Measurements from ENCODE around the gene ITPR1. TPM values are rescaled to one million over a fixed set of nuclear protein-coding genes. Genes with fewer than 3 reads are reported as not detected.

ITPR1 gene
- polyA plus RNA-seq, 1 of the 3 experiments (the other 2 are of a cell fraction) = 5.9 TPM

- TF ChIP-seq NFIC (IDR thresholded peaks at IDR 0.05; ENCODE audit: borderline replicate concordance) (no peak), USF2 (IDR thresholded peaks at IDR 0.05; ENCODE audit: borderline replicate concordance, low read depth, low read length) (no peak)
Observed at GRCh38 chr3:4766263-4766662, 273.1 kb downstream of the ITPR1 start (continued).

GRCh38 chr3:4766716-4767499 lies 273.8 kb downstream of the ITPR1 start:
- DNase-seq = no peak
- H3K36me3 ChIP-seq (replicated peaks in 1 of 2; ENCODE audit: control insufficient read depth in 1 of 2, insufficient read depth in 2 of 2, low read length in 1 of 2) = peaks cover 0 to 5% of the 10 kb centered on the region in 2 experiments
- H3K79me2 ChIP-seq (ENCODE audit: insufficient read depth) = no peaks in the 10 kb centered on the region
- POLR2A ChIA-PET = no interaction called here
- H3K4me3 ChIP-seq (ENCODE audit: low read depth in 2 of 2, low read length in 1 of 2) = no peak overlapping the region
- 55% methylated on average over 6 of the region's 6 CpGs for WGBS (ENCODE audit: low lambda C conversion rate)
- no peak overlapping the region for H3K27ac ChIP-seq (ENCODE audit: low read depth in 2 of 2, low read length in 1 of 2)
- H2AFZ ChIP-seq (ENCODE audit: low read depth) = no peak overlapping the region
- no peak for TF ChIP-seq YY1 (IDR thresholded peaks at IDR 0.05; ENCODE audit: low read depth)
- TF ChIP-seq ELF1 (IDR thresholded peaks at IDR 0.05) = no peak
- no peak for TF ChIP-seq TCF12 (IDR thresholded peaks at IDR 0.05)
- TF ChIP-seq FOXM1 (IDR thresholded peaks at IDR 0.05; ENCODE audit: low read depth) = no peak
- H4K20me1 ChIP-seq (ENCODE audit: insufficient read depth) = no peaks in the 10 kb centered on the region
- no peaks in the 10 kb centered on the region for H3F3A ChIP-seq (replicated peaks; ENCODE audit: insufficient read depth)
- no peak overlapping the region for H3K9ac ChIP-seq
- no peaks in the 10 kb centered on the region for H3K9me2 ChIP-seq
- no peaks in the 10 kb centered on the region; a peak in 1 of 4 replicates for H3K4me1 ChIP-seq (ENCODE audit: control insufficient read depth in 1 of 2, insufficient read depth in 2 of 2, low read depth in 1 of 2, low read length in 1 of 2)
- CTCF ChIA-PET = no interaction called here
- no peak overlapping the region for H3K4me2 ChIP-seq
- no peaks in the 10 kb centered on the region for H3K27me3 ChIP-seq (ENCODE audit: insufficient read depth)
- no peaks in the 10 kb centered on the region for H3K9me3 ChIP-seq

- POLR2A ChIA-PET = no interaction called here
- TF ChIP-seq PBX3 (IDR thresholded peaks at IDR 0.05) (no peak), TCF12 (IDR thresholded peaks at IDR 0.05) (no peak), ZBTB33 (IDR thresholded peaks at IDR 0.05; ENCODE audit: borderline replicate concordance, low read depth) (no peak), MAX (IDR thresholded peaks at IDR 0.05; ENCODE audit: low read depth) (no peak), FOXJ3 (CRISPR knock-in tag; IDR thresholded peaks at IDR 0.05) (no peak), GATA2 (CRISPR knock-in tag; IDR thresholded peaks at IDR 0.05) (no peak), RCOR1 (IDR thresholded peaks at IDR 0.05; ENCODE audit: low read length) (no peak), FOXM1 (IDR thresholded peaks at IDR 0.05; ENCODE audit: low read depth) (no peak), RFX5 (IDR thresholded peaks at IDR 0.05; ENCODE audit: low read length) (no peak), TAF1 (IDR thresholded peaks at IDR 0.05; ENCODE audit: borderline replicate concordance, low read depth, low read length) (no peak), CTCF (IDR thresholded peaks at IDR 0.05) (no peak), RXRA (IDR thresholded peaks at IDR 0.05; ENCODE audit: borderline replicate concordance, low read depth) (no peak), NFIC (IDR thresholded peaks at IDR 0.05; ENCODE audit: borderline replicate concordance) (no peak), POLR2AphosphoS5 (IDR thresholded peaks at IDR 0.05; ENCODE audit: low read depth, low read length) (no peak), SMC3 (IDR thresholded peaks at IDR 0.05; ENCODE audit: low read depth, low read length) (no peak), ELF1 (IDR thresholded peaks at IDR 0.05) (no peak), CHD2 (IDR thresholded peaks at IDR 0.05; ENCODE audit: low read length, partially characterized antibody) (no peak), SIN3A (IDR thresholded peaks at IDR 0.05; ENCODE audit: borderline replicate concordance, low read depth, low read length) (no peak)
Observed at GRCh38 chr3:4768021-4768420, 274.9 kb downstream of the ITPR1 start.

More at GRCh38 chr3:4768021-4768420, 274.9 kb downstream of the ITPR1 start:
- no peaks in the 10 kb centered on the region for H3K9me3 ChIP-seq
- no peak overlapping the region for H3K4me3 ChIP-seq (ENCODE audit: low read depth in 2 of 2, low read length in 1 of 2)
- H4K20me1 ChIP-seq (ENCODE audit: insufficient read depth) = no peaks in the 10 kb centered on the region
- no peaks in the 10 kb centered on the region; a peak in 1 of 4 replicates for H3K4me1 ChIP-seq (ENCODE audit: control insufficient read depth in 1 of 2, insufficient read depth in 2 of 2, low read depth in 1 of 2, low read length in 1 of 2)
- H3K27me3 ChIP-seq (ENCODE audit: insufficient read depth) = no peaks in the 10 kb centered on the region
- H3K79me2 ChIP-seq (ENCODE audit: insufficient read depth) = no peaks in the 10 kb centered on the region
- H3K4me2 ChIP-seq = no peak overlapping the region
- no peak for DNase-seq
- CTCF ChIA-PET = no interaction called here
- no peak overlapping the region for H2AFZ ChIP-seq (ENCODE audit: low read depth)
- no peak overlapping the region for H3K9ac ChIP-seq
- H3K9me2 ChIP-seq = no peaks in the 10 kb centered on the region
- H3F3A ChIP-seq (replicated peaks; ENCODE audit: insufficient read depth) = no peaks in the 10 kb centered on the region
- no peak overlapping the region for H3K27ac ChIP-seq (ENCODE audit: low read depth in 2 of 2, low read length in 1 of 2)
- peaks cover 0 to 5% of the 10 kb centered on the region in 2 experiments for H3K36me3 ChIP-seq (replicated peaks in 1 of 2; ENCODE audit: control insufficient read depth in 1 of 2, insufficient read depth in 2 of 2, low read length in 1 of 2)
- WGBS (ENCODE audit: low lambda C conversion rate) = 80% methylated on average over 5 of the region's 5 CpGs

All from SK-N-SH (cell line).